Stimulated activated CD8-positive, alpha-beta memory T cell treated with anti-CD3 and anti-CD28 coated beads, Interleukin-7, amount 100 ng/mL, for 48 hours (primary cell): Measurements from ENCODE around the gene HOGA1.

Experiments used
- DNase-seq, 2 donors: peaks; one replicate each; pipeline ENCODE4 v3.0.0-alpha.2; 2020; ENCODE audit warnings: low read depth in 1 of 2; ENCODE audit errors: extremely low read depth in 1 of 2

The HOGA1 gene

GRCh38 chr10:97578171-97578844 is 5.9 kb upstream of the HOGA1 start:
- DNase-seq: no peak

GRCh38 chr10:97580421-97581367 is 3.5 kb upstream of the HOGA1 start:
- no peak for DNase-seq

GRCh38 chr10:97582169-97582568 is 2.0 kb upstream of the HOGA1 start:
- no peak for DNase-seq

- no peak for DNase-seq
Measured at GRCh38 chr10:97583476-97583875, 713 bp upstream of the HOGA1 start.

GRCh38 chr10:97584798-97585438 is 729 bp downstream of the HOGA1 start:
- no peak for DNase-seq

- no peak for DNase-seq
Measured at GRCh38 chr10:97585439-97585811, 1.2 kb downstream of the HOGA1 start.

GRCh38 chr10:97587183-97587582 is 3.0 kb downstream of the HOGA1 start:
- DNase-seq: no peak

- DNase-seq: no peak
Measured at GRCh38 chr10:97589479-97589878, 5.3 kb downstream of the HOGA1 start, which contains the start of gene C10orf62. Gene C10orf62 (plus strand): TSS chr10:97589721. CDS start chr10:97589898, 177 bp downstream.

GRCh38 chr10:97590082-97590747 is 6.0 kb downstream of the HOGA1 start:
- no peak for DNase-seq

GRCh38 chr10:97590748-97591495 is 6.7 kb downstream of the HOGA1 start:
- DNase-seq: no peak

GRCh38 chr10:97593421-97593820 is 9.2 kb downstream of the HOGA1 start:
- no peak for DNase-seq

GRCh38 chr10:97596101-97597082 is 12.2 kb downstream of the HOGA1 start:
- no peak for DNase-seq

GRCh38 chr10:97597778-97598177 is 13.6 kb downstream of the HOGA1 start:
- no peak for DNase-seq

GRCh38 chr10:97598407-97599271 is 14.4 kb downstream of the HOGA1 start:
- no peak for DNase-seq

- no peak for DNase-seq
Measured at GRCh38 chr10:97599272-97599619, 15.1 kb downstream of the HOGA1 start.

- DNase-seq: no peak
Measured at GRCh38 chr10:97600616-97601015, 16.4 kb downstream of the HOGA1 start.

GRCh38 chr10:97601268-97602215 is 17.4 kb downstream of the HOGA1 start:
- no peak for DNase-seq
